SK-N-SH treated with all-trans-retinoic acid at 6 μM for 48 hours (cell line): ENCODE data around the gene TRABD.

Experiments used
- OSR1 ChIP-seq: fragments of 250-450 bp; sonication (Bioruptor Pico); IDR thresholded peaks from 2 replicates; pipeline ENCODE4 v1.8.0; 2022; ENCODE audit warnings: moderate library complexity, mild to moderate bottlenecking, inconsistent platforms
- RARB ChIP-seq: fragments of 250-450 bp; sonication (Bioruptor Pico); IDR thresholded peaks from 2 replicates; pipeline ENCODE4 v1.8.0; 2021; ENCODE audit warnings: mild to moderate bottlenecking, moderate library complexity
- TOX ChIP-seq: fragments of 250-450 bp; sonication (Bioruptor Pico); IDR thresholded peaks from 2 replicates; pipeline ENCODE4 v1.8.0; 2021; ENCODE audit warnings: mild to moderate bottlenecking, moderate library complexity, borderline replicate concordance
- ZFP3 ChIP-seq: fragments of 250-450 bp; sonication (Bioruptor Pico); IDR thresholded peaks from 2 replicates; pipeline ENCODE4 v1.5.0; 2020; ENCODE audit warnings: mild to moderate bottlenecking, moderate library complexity
- TF ChIP-seq, protein P1 (sequence below): fragments of 250-450 bp; sonication (Bioruptor Pico); IDR thresholded peaks from 2 replicates; pipeline ENCODE4 v1.8.0; 2020; ENCODE audit warnings: mild to moderate bottlenecking, moderate library complexity, borderline replicate concordance

DNA sequence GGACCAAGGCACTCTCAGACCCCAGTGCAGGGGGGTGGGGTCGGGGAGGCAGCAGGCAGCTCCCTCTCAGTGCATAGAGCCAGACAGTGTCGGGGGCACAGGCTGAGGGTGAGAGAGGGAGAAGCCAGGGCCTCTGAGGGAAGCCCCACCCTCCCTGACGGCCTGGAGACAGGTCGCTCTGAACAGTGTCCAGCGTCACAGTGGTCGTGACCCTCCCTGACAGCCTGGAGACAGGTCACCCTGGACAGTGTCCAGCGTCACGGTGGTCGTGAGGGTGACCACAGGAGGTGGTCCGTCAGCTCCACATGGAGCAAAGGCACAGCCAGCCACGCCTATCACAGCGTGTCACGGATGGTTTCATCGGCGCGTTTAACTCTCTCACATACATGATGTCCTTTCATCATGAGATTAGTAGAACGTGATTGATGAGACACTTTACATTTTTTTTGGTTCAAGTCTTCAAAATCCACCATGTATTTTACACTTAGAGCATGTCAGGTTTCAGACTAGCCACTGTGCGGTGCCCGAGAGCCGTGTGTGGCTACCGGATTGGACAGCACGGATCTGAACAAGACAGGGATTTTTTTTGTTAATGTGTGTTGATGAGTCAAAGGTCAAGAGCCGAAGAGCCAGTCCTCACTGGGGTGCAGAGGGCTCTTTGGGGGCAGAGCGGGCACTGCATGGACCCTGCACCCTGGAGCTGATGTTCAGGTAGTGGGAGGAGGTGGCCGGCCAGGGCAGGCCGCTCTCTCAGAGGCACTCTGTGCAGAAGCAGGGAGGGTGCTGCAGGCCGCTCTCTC is 39.1 kb upstream of the TRABD start:
- no peak for TF ChIP-seq ZFP3 (CRISPR knock-in tag)
- no peak for TF ChIP-seq TOX (CRISPR knock-in tag)
- no peak for TF ChIP-seq RARB (CRISPR knock-in tag)
- no peak for TF ChIP-seq OSR1
- TF ChIP-seq, protein P1, sequence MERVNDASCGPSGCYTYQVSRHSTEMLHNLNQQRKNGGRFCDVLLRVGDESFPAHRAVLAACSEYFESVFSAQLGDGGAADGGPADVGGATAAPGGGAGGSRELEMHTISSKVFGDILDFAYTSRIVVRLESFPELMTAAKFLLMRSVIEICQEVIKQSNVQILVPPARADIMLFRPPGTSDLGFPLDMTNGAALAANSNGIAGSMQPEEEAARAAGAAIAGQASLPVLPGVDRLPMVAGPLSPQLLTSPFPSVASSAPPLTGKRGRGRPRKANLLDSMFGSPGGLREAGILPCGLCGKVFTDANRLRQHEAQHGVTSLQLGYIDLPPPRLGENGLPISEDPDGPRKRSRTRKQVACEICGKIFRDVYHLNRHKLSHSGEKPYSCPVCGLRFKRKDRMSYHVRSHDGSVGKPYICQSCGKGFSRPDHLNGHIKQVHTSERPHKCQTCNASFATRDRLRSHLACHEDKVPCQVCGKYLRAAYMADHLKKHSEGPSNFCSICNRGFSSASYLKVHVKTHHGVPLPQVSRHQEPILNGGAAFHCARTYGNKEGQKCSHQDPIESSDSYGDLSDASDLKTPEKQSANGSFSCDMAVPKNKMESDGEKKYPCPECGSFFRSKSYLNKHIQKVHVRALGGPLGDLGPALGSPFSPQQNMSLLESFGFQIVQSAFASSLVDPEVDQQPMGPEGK (CRISPR knock-in tag) = no peak
